Measurements from ENCODE around the gene LRRC4. TPM values are rescaled to one million over a fixed set of nuclear protein-coding genes. Genes with fewer than 3 reads are reported as not detected.

The LRRC4 gene
- total and polyA plus RNA-seq, 7 donors, result 0.39 to 5.0 (median 2.7) TPM

Other genes starting within 250 kb of the LRRC4 start
- gene LEP, start 209.8 kb upstream of the LRRC4 start, total RNA-seq, result under 1 TPM; 0.15 to 0.69 (median 0.31) TPM
- under 1 TPM; 0.08 to 0.78 (median 0.12) TPM for gene LEP, start 209.8 kb upstream of the LRRC4 start, polyA plus RNA-seq

Measured in psoas muscle (tissue), 7 donors.